Spleen (tissue), 11 donors: ENCODE measurements around the gene ALDH5A1. TPM values are rescaled to one million over a fixed set of nuclear protein-coding genes. Genes with fewer than 3 reads are reported as not detected.

ENCODE experiments used
- DNase-seq: peaks from one replicate; pipeline ENCODE4 v3.0.0-alpha.2; 2020
- H3K27ac ChIP-seq, 8 donors: fragments of 200-600 bp; sonication (generic) in 7 of 8; 1 replicate in 4 of 8; 2 replicates in 4 of 8; pipeline versions ENCODE4 v1.5.0 to v1.8.0; 2016 to 2021; ENCODE audit warnings: inconsistent platforms in 4 of 8, mild to moderate bottlenecking in 4 of 8, moderate library complexity in 1 of 8
- H3K27me3 ChIP-seq, 7 donors: fragments of 200-600 bp; sonication (generic) in 6 of 7; replicated peaks in 1 of 7; 1 replicate in 4 of 7; 2 replicates in 3 of 7; pipeline versions ENCODE4 v1.5.0 to v1.8.0; 2016 to 2021; ENCODE audit warnings: inconsistent platforms in 3 of 7, mild to moderate bottlenecking in 1 of 7
- H3K36me3 ChIP-seq, 6 donors: fragments of 200-600 bp; sonication (generic) in 5 of 6; 1 replicate in 4 of 6; 2 replicates in 2 of 6; pipeline versions ENCODE4 v1.5.0 to v1.8.0; 2016 to 2021; ENCODE audit warnings: inconsistent platforms in 2 of 6
- H3K4me1 ChIP-seq, 6 donors: fragments of 200-600 bp; sonication (generic) in 5 of 6; 1 replicate in 3 of 6; 2 replicates in 3 of 6; pipeline versions ENCODE4 v1.5.0 to v1.8.0; 2016 to 2021; ENCODE audit warnings: inconsistent platforms in 3 of 6
- H3K4me3 ChIP-seq, 8 donors: fragments of 200-600 bp; sonication (generic) in 7 of 8; 1 replicate in 4 of 8; 2 replicates in 4 of 8; pipeline versions ENCODE4 v1.5.0 to v1.8.0; 2016 to 2021; ENCODE audit warnings: inconsistent platforms in 4 of 8, mild to moderate bottlenecking in 4 of 8, moderate library complexity in 2 of 8
- H3K9me3 ChIP-seq, 8 donors: fragments of 200-600 bp; sonication (generic) in 7 of 8; 1 replicate in 4 of 8; 2 replicates in 4 of 8; pipeline versions ENCODE4 v1.5.0 to v1.8.0; 2016 to 2021; ENCODE audit warnings: inconsistent platforms in 4 of 8
- POLR2A ChIP-seq, 3 donors: fragments of 450-650 bp; IDR thresholded peaks; one replicate each; pipeline ENCODE4 v1.5.1; 2017; ENCODE audit warnings: antibody characterized with exemption in 3 of 3, mild to moderate bottlenecking in 1 of 3
- POLR2AphosphoS5 ChIP-seq, 3 donors: sonication (generic); formaldehyde crosslinking; IDR thresholded peaks; one replicate each; pipeline ENCODE4 v1.5.1; 2017; ENCODE audit warnings: antibody characterized with exemption in 3 of 3
- WGBS, 5 donors: extraction: QIAGEN DNeasy Blood & Tissue Kit in 3 of 5; methylation state at CpG; one replicate each; pipeline versions ENCODE4 v1.1.5 to v1.1.7; 2013 to 2018; 5-methylcytosine and 5-hydroxymethylcytosine counted together
- intact Hi-C: fragments of 100-400 bp; cut with DNase I; formaldehyde crosslinking; loops from one replicate; pipeline ENCODE4 v1.15.0; 2023; ENCODE audit warnings: low total_unique reads
- polyA plus RNA-seq, 3 donors: library from polyadenylated mRNA; stranded (reverse); fragments of 200-250 nt; gene quantifications; one replicate each; pipeline ENCODE4 v1.2.1, GENCODE V29; 2013
- total RNA-seq, 7 donors: library from RNA; depleted of rRNA in 3 of 7; stranded (reverse); fragments of >200 nt in 3 of 7; fragmentation: NEBNext Ultra II Directional in 4 of 7; extraction: Animal tissue kit (Norgen Biotek cat#: 25700) in 4 of 7; gene quantifications; one replicate each; pipeline versions ENCODE4 v1.1.0 to v1.2.1, GENCODE V29; 2016 to 2021
- TF ChIP-seq, protein P1 (sequence below), 11 experiments: fragments of 200-600 bp in 7 of 11; fragments of 450-650 bp in 4 of 11; sonication (generic) in 4 of 11; IDR thresholded peaks in 8 of 11; conservative IDR thresholded peaks in 3 of 11; 1 replicate in 7 of 11; 2 replicates in 4 of 11; pipeline versions ENCODE4 v1.4.0 to v1.8.0; 2016 to 2021; ENCODE audit warnings: antibody characterized with exemption in 11 of 11, inconsistent platforms in 4 of 11, mild to moderate bottlenecking in 1 of 11
- donor health status: healthy with polysubstance abuse.
- donor health status: DM: no; HTN: no; CAD: no; lungs with moderate emphysema.
- donor health status: DM: no; HTN: no; CAD: no.
- donor health status: Bipolar disorder and iron deficiency.
- donor health status: healthy.
- donor health status: DM: no; HTN: no; CAD: no.
- donor health status: DM: yes; HTN: yes; CAD: no.

The ALDH5A1 gene
- total and polyA plus RNA-seq, 10 donors: 5.7 to 16.6 (median 10.1) TPM

DNA sequence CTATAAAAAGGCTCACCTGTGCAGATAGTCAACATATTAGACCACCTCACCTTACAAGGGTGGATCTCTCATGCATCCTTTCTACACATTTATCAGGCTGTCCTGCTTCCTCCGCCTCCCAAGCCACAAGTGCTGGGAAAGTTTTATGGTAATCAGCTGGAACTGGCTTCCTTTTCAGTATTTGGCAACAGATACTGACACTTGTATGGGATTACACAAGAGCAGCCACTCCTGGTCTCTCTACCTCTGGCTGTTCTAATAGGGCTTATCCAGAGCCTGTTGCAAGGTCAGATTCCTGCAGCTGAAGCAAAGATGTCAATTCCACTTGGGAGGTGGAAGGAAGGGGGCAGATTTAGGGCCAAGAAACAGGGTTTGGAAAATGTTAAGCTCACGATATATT is 4.9 kb upstream of the ALDH5A1 start:
- Histone ChIP-seq H3K27me3 (peaks cover 0 to 8% (median 0%) of the 10 kb centered on the region in 7 donors), H3K27ac (no peak overlapping the region), H3K9me3 (no peaks in the 10 kb centered on the region), H3K4me3 (no peak overlapping the region), H3K4me1 (peaks cover 9 to 17% (median 13%) of the 10 kb centered on the region in 6 donors), H3K36me3 (no peaks in the 10 kb centered on the region)
- 70 to 85% (median 77%) methylated on average over 2 of the region's 2 CpGs for WGBS, 5 donors
- intact Hi-C loops: no loop called here
- no peak for DNase-seq
- TF ChIP-seq, protein P1, sequence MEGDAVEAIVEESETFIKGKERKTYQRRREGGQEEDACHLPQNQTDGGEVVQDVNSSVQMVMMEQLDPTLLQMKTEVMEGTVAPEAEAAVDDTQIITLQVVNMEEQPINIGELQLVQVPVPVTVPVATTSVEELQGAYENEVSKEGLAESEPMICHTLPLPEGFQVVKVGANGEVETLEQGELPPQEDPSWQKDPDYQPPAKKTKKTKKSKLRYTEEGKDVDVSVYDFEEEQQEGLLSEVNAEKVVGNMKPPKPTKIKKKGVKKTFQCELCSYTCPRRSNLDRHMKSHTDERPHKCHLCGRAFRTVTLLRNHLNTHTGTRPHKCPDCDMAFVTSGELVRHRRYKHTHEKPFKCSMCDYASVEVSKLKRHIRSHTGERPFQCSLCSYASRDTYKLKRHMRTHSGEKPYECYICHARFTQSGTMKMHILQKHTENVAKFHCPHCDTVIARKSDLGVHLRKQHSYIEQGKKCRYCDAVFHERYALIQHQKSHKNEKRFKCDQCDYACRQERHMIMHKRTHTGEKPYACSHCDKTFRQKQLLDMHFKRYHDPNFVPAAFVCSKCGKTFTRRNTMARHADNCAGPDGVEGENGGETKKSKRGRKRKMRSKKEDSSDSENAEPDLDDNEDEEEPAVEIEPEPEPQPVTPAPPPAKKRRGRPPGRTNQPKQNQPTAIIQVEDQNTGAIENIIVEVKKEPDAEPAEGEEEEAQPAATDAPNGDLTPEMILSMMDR (IDR thresholded peaks at IDR 0.05 in 8 of 11, conservative IDR thresholded peaks at IDR 0.05 in 3 of 11): no peak
- TF ChIP-seq POLR2A (IDR thresholded peaks at IDR 0.05) (no peak), POLR2AphosphoS5 (IDR thresholded peaks at IDR 0.05) (no peak)

DNA sequence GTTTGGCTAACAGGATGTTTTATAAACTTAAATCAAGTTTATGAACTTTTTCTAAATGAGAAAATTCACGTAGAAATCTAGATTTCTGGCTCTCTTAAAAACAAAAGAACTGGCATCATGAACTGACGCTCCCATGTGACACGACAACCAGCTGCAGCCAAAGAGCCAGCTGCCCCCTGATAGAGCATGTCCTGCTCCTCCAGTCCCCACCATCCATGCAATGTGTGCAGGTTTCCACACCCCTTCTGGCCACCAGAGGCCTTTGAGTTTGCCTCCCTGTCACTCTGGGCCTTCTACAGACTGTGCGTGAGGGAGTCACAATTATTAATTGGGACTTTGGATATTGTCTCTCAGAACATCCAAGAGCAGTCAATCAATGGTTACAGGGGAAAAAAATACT is 3.8 kb upstream of the ALDH5A1 start:
- Histone ChIP-seq H3K27ac (no peak overlapping the region), H3K4me3 (no peak overlapping the region), H3K27me3 (peaks cover 0 to 8% (median 0%) of the 10 kb centered on the region in 7 donors), H3K36me3 (no peaks in the 10 kb centered on the region), H3K4me1 (peaks cover 9 to 26% (median 19%) of the 10 kb centered on the region in 6 donors), H3K9me3 (no peaks in the 10 kb centered on the region)
- DNase-seq: no peak
- 92 to 97% (median 93%) methylated on average over 4 of the region's 4 CpGs for WGBS, 5 donors
- intact Hi-C loops: no loop called here
- TF ChIP-seq POLR2AphosphoS5 (IDR thresholded peaks at IDR 0.05) (no peak), POLR2A (IDR thresholded peaks at IDR 0.05) (no peak)
- TF ChIP-seq, protein P1 (IDR thresholded peaks at IDR 0.05 in 8 of 11, conservative IDR thresholded peaks at IDR 0.05 in 3 of 11): no peak

DNA sequence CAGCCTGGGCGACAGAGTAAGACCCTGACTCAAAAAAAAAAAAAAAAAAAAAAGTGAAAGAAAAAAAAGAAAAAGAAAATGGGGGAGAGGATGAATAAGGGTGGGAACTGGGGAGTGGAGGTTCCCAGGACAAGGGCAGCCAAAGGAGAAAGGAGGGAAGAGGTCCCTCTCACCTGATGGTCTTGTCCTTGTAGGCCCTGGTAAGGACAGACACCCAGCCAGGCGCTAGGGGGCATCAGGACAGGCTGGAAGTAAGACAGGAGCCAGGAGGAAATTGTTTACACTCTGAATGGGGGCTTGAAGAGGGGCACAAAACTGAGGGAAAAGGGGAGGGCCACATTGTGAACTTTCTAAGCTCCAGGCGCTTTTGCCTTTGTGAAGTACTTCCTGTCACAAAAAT is 2.3 kb upstream of the ALDH5A1 start:
- H3K9me3 ChIP-seq: peaks cover 0 to 8% (median 4%) of the 10 kb centered on the region in 8 donors
- no peak for DNase-seq
- H3K27ac ChIP-seq: no peak overlapping the region
- no peak overlapping the region for H3K4me3 ChIP-seq
- H3K36me3 ChIP-seq: peaks cover 0 to 9% (median 0%) of the 10 kb centered on the region in 6 donors
- TF ChIP-seq, protein P1 (IDR thresholded peaks at IDR 0.05 in 8 of 11, conservative IDR thresholded peaks at IDR 0.05 in 3 of 11): peak in 5 of 11 experiments; percentile 10 to 26 (median 22)
- no peak for TF ChIP-seq POLR2AphosphoS5 (IDR thresholded peaks at IDR 0.05)
- no peak for TF ChIP-seq POLR2A (IDR thresholded peaks at IDR 0.05)
- WGBS, 5 donors: 74 to 91% (median 81%) methylated on average over 3 of the region's 3 CpGs
- H3K27me3 ChIP-seq: peaks cover 0 to 8% (median 0%) of the 10 kb centered on the region in 7 donors
- intact Hi-C loops: no loop called here
- H3K4me1 ChIP-seq: peaks cover 9 to 31% (median 22%) of the 10 kb centered on the region in 6 donors

DNA sequence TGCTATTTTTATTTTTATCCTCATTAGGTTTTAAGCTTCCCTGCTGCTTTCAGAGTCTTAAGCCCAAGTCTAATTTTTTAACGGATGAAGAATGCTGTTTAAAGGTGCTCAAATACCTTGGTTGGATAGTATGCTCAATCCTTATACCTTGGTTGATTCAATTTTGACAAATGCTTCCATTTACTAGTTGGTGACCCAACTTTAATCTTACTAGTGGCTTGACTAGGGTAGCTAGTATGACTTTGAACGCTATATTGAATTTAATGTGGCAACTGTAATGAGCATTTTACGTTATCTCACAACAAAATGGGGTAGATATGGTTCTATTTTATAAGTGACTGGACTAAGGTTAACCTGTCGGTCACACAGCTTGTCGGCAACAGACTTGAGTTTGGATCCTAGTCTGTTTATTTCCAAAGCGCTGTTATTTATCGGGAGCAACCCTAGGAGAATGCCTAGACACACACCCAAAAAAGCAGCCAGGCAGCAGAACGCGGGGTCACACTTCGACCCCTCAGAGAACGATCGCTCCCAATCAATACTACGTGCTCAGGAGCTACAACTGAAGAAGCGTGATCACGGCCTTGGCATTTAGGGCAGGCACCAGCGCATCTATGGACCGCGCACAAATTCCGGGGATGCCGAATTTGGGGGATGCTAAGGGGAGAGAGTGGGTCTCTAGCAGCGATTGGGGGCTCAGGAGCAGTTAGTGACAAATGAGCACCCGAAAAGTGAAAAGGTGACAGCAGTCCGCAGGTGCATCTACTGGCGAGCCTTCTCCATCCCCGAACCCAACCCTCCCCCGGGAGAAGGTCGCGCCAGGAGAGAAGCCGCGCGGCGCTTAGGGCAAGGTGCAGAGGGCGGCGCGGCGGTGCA is 586 bp upstream of the ALDH5A1 start:
- peaks cover 0 to 10% (median 0%) of the 10 kb centered on the region in 6 donors for H3K36me3 ChIP-seq
- intact Hi-C loops: no loop called here
- TF ChIP-seq POLR2A (IDR thresholded peaks at IDR 0.05): no peak
- TF ChIP-seq, protein P1 (IDR thresholded peaks at IDR 0.05 in 8 of 11, conservative IDR thresholded peaks at IDR 0.05 in 3 of 11): peak in 1 of 11 experiments; percentile 46
- no peak for TF ChIP-seq POLR2AphosphoS5 (IDR thresholded peaks at IDR 0.05)
- 14 to 21% (median 18%) methylated on average over 25 to 36 of the region's 36 CpGs for WGBS, 5 donors
- peaks cover 0 to 8% (median 0%) of the 10 kb centered on the region in 7 donors for H3K27me3 ChIP-seq
- no peak for DNase-seq
- peak overlapping the region; percentile 60 to 90 (median 70) for H3K4me3 ChIP-seq
- H3K9me3 ChIP-seq: peaks cover 0 to 8% (median 4%) of the 10 kb centered on the region in 8 donors
- H3K4me1 ChIP-seq: peaks cover 9 to 31% (median 22%) of the 10 kb centered on the region in 6 donors
- H3K27ac ChIP-seq: peak overlapping the region; percentile 68 to 91 (median 88)
